ENCODE measurements around the gene ETS2.
A peak's percentile ranks its signal among the peaks of the same experiment; 100 is the strongest.

DNA sequence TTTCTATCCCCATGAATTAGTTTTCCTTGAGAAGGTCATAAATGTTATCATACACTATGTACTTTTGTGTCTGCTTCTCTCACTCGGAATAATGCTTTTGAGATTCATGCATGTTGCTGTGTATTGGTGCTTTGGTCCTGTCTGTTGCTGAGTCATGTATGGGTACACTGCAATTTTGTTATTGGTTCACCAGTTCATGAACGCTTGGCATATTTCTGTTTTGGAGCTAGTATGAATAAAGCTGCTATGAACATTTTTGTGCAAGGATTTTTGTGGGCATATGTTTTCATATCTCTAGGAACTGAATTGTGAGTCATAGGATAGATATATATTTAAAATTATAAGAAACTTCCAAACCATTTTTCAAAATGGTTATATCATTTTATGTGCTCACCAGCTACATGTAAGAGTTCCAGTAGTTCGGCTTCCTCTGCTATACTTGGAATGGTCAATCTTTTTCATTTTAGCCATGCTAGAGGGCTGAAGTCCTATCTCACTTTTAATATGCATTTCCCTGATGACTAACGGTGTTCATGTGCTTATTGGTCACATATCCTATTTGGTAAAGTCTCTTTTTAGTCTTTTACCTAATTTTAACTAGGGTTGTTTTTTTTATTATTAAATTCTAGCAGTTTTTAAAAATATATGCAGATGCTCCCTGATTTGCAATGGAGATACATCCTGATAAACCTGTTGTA lies 38.2 kb downstream of the ETS2 start:
- TF ChIP-seq POLR2A (IDR thresholded peaks at IDR 0.05; ENCODE audit: low read depth, low read length) (no peak), CEBPB (IDR thresholded peaks at IDR 0.05; ENCODE audit: low read depth, low read length) (peak; percentile 11; the same call in 1 of the 2 replicates), RAD21 (IDR thresholded peaks at IDR 0.05; ENCODE audit: low read length) (no peak)
- TF ChIP-seq, protein P1, sequence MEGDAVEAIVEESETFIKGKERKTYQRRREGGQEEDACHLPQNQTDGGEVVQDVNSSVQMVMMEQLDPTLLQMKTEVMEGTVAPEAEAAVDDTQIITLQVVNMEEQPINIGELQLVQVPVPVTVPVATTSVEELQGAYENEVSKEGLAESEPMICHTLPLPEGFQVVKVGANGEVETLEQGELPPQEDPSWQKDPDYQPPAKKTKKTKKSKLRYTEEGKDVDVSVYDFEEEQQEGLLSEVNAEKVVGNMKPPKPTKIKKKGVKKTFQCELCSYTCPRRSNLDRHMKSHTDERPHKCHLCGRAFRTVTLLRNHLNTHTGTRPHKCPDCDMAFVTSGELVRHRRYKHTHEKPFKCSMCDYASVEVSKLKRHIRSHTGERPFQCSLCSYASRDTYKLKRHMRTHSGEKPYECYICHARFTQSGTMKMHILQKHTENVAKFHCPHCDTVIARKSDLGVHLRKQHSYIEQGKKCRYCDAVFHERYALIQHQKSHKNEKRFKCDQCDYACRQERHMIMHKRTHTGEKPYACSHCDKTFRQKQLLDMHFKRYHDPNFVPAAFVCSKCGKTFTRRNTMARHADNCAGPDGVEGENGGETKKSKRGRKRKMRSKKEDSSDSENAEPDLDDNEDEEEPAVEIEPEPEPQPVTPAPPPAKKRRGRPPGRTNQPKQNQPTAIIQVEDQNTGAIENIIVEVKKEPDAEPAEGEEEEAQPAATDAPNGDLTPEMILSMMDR (conservative IDR thresholded peaks at IDR 0.05; ENCODE audit: low read depth, low read length): no peak

Measured in IMR-90 (cell line).